LNCaP clone FGC (cell line): ENCODE data around the gene FSTL4.

Experiments used
- DNase-seq: peaks from one replicate; pipeline ENCODE4 v3.0.0-alpha.2; 2011; ENCODE audit warnings: low read depth
- H3K4me3 ChIP-seq: 2 replicates; pipeline ENCODE4 v1.5.1; 2011; ENCODE audit warnings: mild to moderate bottlenecking, low read depth, low read length, control low read depth
- TF ChIP-seq, protein P1 (sequence below): IDR thresholded peaks from 2 replicates; pipeline ENCODE4 v1.5.1; 2012; ENCODE audit warnings: mild to moderate bottlenecking; ENCODE audit not compliant: control insufficient read depth, insufficient read depth; ENCODE audit errors: extremely low read depth

Gene FSTL4

DNA sequence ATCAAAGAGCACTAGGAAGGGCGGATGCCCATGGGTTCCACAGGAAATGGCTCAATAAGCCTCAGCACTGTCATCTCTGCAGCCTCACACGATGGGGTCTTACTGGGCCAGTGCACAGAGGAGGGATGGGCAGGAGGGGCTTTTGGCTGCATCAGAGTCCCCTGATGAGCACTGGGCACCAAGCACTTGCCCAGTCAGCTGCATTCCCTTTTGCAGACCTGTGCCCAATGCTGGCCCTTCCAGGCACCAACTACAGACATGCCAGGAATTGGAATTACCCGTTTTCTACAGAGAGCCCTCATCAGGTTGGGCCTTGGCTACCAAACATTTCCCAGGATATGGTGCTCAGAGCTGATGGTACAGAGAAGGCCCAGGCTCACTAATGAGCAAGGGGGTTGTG is 378.1 kb downstream of the FSTL4 start:
- TF ChIP-seq, protein P1, sequence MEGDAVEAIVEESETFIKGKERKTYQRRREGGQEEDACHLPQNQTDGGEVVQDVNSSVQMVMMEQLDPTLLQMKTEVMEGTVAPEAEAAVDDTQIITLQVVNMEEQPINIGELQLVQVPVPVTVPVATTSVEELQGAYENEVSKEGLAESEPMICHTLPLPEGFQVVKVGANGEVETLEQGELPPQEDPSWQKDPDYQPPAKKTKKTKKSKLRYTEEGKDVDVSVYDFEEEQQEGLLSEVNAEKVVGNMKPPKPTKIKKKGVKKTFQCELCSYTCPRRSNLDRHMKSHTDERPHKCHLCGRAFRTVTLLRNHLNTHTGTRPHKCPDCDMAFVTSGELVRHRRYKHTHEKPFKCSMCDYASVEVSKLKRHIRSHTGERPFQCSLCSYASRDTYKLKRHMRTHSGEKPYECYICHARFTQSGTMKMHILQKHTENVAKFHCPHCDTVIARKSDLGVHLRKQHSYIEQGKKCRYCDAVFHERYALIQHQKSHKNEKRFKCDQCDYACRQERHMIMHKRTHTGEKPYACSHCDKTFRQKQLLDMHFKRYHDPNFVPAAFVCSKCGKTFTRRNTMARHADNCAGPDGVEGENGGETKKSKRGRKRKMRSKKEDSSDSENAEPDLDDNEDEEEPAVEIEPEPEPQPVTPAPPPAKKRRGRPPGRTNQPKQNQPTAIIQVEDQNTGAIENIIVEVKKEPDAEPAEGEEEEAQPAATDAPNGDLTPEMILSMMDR: no peak
- DNase-seq: no peak
- H3K4me3 ChIP-seq: no peak overlapping the region

DNA sequence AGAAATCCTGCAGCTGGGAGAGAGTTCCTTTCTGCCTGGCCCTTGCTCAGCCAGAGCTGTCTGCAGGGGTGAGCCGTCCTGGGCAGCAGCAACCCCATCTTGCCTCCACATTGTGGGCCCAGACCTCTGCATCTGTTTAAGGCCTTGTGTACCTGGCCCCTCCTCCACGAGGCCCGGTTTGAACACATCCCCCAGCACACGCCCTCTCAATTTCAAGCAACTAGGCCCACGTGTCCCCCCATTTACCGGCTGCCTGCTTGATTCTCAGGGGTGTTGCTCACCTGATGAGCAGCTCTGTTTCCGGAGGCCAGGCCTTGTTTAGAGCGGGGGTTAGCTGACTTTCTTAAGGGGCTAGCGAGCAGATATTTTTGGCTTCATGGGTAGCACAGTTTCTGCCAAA is 378.7 kb downstream of the FSTL4 start:
- TF ChIP-seq, protein P1: no peak
- no peak overlapping the region for H3K4me3 ChIP-seq
- DNase-seq: no peak

DNA sequence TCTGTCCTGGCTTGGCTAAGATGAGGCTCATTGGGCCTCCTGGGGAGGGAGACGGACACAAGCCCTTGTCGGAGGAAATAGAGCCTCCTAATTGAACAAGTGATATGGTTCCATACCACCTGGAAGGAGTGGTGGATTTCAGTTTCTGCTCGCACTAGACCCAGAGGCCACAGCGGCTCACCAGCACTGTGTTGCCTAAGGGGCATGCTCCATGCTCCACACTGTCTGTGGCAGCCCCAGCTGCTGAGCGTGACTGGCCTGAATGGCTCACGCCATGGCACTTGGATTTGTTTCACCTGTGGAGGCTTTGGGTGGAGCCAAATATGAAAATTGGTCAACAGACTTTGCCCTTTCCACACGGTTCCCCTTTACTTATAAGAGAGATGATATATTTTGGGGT is 379.4 kb downstream of the FSTL4 start:
- no peak overlapping the region for H3K4me3 ChIP-seq
- no peak for DNase-seq
- TF ChIP-seq, protein P1: no peak

DNA sequence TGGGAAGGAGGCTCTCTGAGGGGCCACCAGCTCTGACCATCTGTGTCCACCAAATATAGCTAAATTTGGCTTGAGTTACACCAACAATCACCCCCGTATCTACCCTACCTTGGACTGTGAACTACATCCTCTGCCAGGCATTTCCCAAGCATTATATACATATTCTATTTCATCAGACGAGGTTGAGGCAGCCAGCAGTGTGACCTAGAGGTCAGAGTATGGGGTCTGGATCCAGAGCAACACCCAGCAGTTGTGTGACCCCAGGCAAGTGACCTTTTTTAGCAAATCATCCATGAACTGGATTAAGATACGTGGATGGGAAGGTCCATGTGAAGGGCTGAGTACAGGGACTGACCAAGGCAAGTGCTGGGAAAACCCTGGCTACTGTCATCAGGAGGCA is 379.9 kb downstream of the FSTL4 start:
- H3K4me3 ChIP-seq: no peak overlapping the region
- no peak for DNase-seq
- TF ChIP-seq, protein P1: no peak

DNA sequence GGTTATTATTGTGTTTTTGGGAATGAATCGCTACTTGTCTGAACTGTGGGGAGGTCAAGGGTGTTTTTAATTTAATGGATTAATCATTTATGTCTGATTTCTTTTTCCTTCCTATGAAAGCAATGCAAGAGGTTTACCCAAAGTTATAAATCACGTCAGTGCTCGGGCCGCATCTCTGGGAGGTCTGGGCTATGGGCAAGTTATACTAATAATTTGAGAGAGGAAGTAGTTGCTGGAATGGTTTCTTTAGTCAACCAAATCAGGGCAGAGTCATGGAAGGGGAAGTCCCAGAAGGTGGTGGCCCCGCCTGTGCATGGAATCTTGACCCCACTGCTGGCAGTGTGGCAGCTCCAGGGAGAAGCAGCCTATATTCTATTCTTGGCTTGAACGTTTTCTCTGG is 380.3 kb downstream of the FSTL4 start:
- DNase-seq: no peak
- TF ChIP-seq, protein P1: no peak
- no peak overlapping the region for H3K4me3 ChIP-seq

DNA sequence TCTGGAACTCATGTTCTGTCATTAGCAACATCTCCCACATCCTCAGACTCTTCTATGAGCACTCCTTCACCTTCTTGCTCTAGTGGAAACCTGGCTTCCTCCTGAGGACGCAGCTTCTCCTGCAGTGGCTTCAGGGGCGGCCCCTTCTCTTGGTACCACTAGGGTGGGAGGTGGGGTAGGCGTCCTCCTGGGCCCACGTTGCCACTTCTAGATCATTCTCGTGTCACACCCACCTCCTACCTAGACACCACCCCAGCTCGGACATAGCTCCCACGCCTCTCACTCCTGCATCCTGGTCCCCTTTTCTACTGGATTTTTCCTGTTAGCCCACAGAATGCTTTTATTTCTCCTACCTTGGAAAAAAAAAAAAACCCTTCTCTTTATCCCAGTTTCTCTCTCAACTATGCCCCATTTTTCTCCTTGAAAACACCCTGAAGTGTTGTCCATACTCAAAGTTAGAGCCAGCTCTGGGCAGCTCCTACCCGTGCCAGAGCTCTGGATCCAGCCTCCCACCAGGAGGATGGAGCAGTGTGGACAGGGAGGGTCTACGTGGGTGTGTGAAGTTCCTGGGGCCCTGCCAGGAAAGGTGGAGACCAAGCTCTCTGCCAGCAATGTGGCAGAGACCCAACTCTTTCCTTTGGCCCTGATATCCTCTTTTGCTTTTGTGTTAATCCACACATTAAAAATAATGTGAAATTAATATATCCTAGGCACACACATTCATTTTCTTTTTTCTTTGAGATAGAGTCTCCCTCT is 381.3 kb downstream of the FSTL4 start:
- TF ChIP-seq, protein P1: no peak
- DNase-seq: no peak
- H3K4me3 ChIP-seq: no peak overlapping the region
